ENCODE measurements around the gene CRYBB2. TPM values are rescaled to one million over a fixed set of nuclear protein-coding genes. Genes with fewer than 3 reads are reported as not detected.
"Not testable (repeated sequence)": the region's sequence is repeated elsewhere in the genome, so short reads cannot be mapped to it uniquely, and the experiment has no call there.

CRYBB2 gene
- total RNA-seq, 2 experiments from 2014 or later, result not detected

- Mint-ChIP-seq H3K36me3 (no peaks in the 10 kb centered on the region), H3K4me1 (ENCODE audit: low read depth) (no peaks in the 10 kb centered on the region), H3K27ac (no peak overlapping the region), H3K9me3 (no peaks in the 10 kb centered on the region), H3K4me3 (no peak overlapping the region), H3K27me3 (no peaks in the 10 kb centered on the region)
- DNase-seq, result no peak
- intact Hi-C loops (cut with micrococcal nuclease), result no loop called here
- ChIA-PET CTCF (interaction anchor here (0.8 to 3.1 kb wide), 24 partner anchors 8 to 230 kb away, joined by 3 to 24 read pairs (median 4); no protein-coding TSS in a partner anchor), POLR2A (no interaction called here)
Measured at GRCh38 chr22:25201557-25202273, 17.7 kb upstream of the CRYBB2 start.

DNA sequence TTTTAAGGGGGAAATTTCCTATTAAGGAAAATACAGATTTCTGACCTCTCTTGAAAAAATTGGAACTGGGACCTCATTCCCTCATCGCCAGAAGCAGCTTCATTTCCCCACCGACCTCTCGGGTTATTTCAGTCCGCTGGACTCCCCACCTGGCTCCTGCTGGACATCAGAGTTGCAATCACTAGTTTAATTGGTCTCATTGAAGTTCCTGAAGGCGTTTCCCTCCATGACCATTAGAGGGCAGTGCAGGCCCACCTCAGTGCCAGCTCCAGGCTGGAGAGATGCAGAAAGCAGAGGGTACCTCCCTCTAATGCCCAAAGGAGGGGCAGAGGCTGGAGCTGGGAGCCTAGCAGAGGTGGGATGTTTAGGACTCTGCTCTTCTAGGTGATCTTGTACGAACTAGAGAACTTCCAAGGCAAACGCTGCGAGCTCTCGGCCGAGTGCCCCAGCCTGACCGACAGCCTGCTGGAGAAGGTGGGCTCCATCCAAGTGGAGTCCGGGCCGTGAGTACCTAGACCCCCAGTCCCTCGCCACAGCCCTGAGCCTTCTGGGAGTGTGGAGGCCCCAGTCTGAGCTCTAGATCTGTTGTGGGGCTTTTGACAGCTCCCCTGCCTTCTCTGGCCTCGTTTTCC, 17.0 kb upstream of the CRYBB2 start:
- intact Hi-C loops (cut with micrococcal nuclease), result no loop called here
- DNase-seq, result peak; percentile 66
- ChIA-PET CTCF (interaction anchor here (0.8 to 3.1 kb wide), 24 partner anchors 9 to 570 kb away, joined by 3 to 24 read pairs (median 4); no protein-coding TSS in a partner anchor), POLR2A (no interaction called here)
- Mint-ChIP-seq H3K4me1 (ENCODE audit: low read depth) (no peaks in the 10 kb centered on the region), H3K4me3 (no peak overlapping the region), H3K9me3 (no peaks in the 10 kb centered on the region), H3K27me3 (no peaks in the 10 kb centered on the region), H3K27ac (no peak overlapping the region), H3K36me3 (no peaks in the 10 kb centered on the region)

- Mint-ChIP-seq H3K36me3 (no peaks in the 10 kb centered on the region), H3K9me3 (no peaks in the 10 kb centered on the region), H3K4me3 (no peak overlapping the region), H3K27me3 (no peaks in the 10 kb centered on the region), H3K4me1 (ENCODE audit: low read depth) (no peaks in the 10 kb centered on the region), H3K27ac (no peak overlapping the region)
- DNase-seq, result no peak
- CTCF ChIA-PET, result interaction anchor here (1.0 to 3.1 kb wide), 11 partner anchors 10 to 570 kb away, joined by 3 to 24 read pairs (median 9); no protein-coding TSS in a partner anchor
- POLR2A ChIA-PET, result no interaction called here
- intact Hi-C loops (cut with micrococcal nuclease), result no loop called here
Measured at GRCh38 chr22:25203082-25203481, 16.4 kb upstream of the CRYBB2 start.

- H3K27ac Mint-ChIP-seq; DNase-seq; H3K27me3 Mint-ChIP-seq; H3K4me3 Mint-ChIP-seq; H3K36me3 Mint-ChIP-seq; H3K9me3 Mint-ChIP-seq; intact Hi-C loops (cut with micrococcal nuclease); POLR2A ChIA-PET; H3K4me1 Mint-ChIP-seq (ENCODE audit: low read depth): not testable (repeated sequence)
- CTCF ChIA-PET, result interaction anchor here (1.4 kb wide), 1 partner anchor 129 kb away, joined by 4 read pairs; no protein-coding TSS in a partner anchor
Measured at GRCh38 chr22:25204547-25204946, 14.9 kb upstream of the CRYBB2 start.

GRCh38 chr22:25205847-25206246, 13.6 kb upstream of the CRYBB2 start:
- Mint-ChIP-seq H3K4me3 (no peak overlapping the region), H3K4me1 (ENCODE audit: low read depth) (no peaks in the 10 kb centered on the region), H3K9me3 (no peaks in the 10 kb centered on the region), H3K27ac (no peak overlapping the region), H3K27me3 (no peaks in the 10 kb centered on the region), H3K36me3 (no peaks in the 10 kb centered on the region)
- CTCF ChIA-PET, result no interaction called here
- intact Hi-C loops (cut with micrococcal nuclease), result no loop called here
- POLR2A ChIA-PET, result no interaction called here
- DNase-seq, result no peak

DNA sequence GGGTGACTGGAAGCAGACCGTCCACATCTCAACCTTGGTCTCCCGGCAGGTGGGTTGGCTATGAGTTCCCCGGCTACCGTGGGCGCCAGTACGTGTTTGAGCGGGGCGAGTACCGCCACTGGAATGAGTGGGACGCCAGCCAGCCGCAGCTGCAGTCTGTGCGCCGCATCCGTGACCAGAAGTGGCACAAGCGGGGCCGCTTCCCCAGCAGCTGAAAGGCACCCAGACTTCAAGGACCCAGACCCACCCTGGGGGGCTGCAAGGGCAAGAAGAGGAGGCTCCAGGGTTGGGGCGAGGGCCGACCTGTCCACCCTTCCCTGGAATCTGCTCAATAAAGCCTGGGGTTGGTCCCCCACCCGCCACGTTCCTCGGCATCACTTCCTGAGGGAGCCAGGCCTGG, 12.4 kb upstream of the CRYBB2 start:
- ChIA-PET POLR2A (no interaction called here), CTCF (no interaction called here)
- Mint-ChIP-seq H3K4me3 (no peak overlapping the region), H3K9me3 (no peaks in the 10 kb centered on the region), H3K36me3 (no peaks in the 10 kb centered on the region), H3K27me3 (no peaks in the 10 kb centered on the region), H3K4me1 (ENCODE audit: low read depth) (no peaks in the 10 kb centered on the region), H3K27ac (no peak overlapping the region)
- intact Hi-C loops (cut with micrococcal nuclease), result no loop called here
- no peak for DNase-seq

GRCh38 chr22:25207553-25208157, 11.8 kb upstream of the CRYBB2 start:
- no peaks in the 10 kb centered on the region for H3K4me1 Mint-ChIP-seq (ENCODE audit: low read depth)
- intact Hi-C loops (cut with micrococcal nuclease), result no loop called here
- no peak overlapping the region for H3K27ac Mint-ChIP-seq
- ChIA-PET POLR2A (no interaction called here), CTCF (no interaction called here)
- no peaks in the 10 kb centered on the region for H3K9me3 Mint-ChIP-seq
- no peak for DNase-seq
- peaks cover 2% of the 10 kb centered on the region for H3K27me3 Mint-ChIP-seq
- H3K36me3 Mint-ChIP-seq, result no peaks in the 10 kb centered on the region
- no peak overlapping the region for H3K4me3 Mint-ChIP-seq

DNA sequence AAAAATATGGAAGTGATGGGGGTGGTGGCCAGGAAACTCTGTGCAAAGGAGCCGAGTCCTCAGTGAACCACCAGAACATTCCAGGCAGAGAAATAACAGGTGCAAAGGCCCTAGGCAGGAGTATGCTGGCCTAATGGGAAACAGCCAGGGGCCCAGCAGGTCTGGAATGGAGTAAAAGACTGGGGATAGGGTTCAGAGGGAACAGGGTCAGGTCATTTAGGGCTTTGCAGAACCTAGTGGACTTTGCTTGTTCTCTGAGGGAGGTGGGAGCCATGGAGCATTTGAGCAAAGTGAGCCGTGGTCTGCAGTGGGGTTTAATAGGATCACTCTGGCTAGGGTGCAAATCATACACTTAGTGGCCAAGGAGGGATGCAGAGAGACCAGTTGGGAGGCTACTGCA, 11.1 kb upstream of the CRYBB2 start:
- H3K36me3 Mint-ChIP-seq, result no peaks in the 10 kb centered on the region
- no peak for DNase-seq
- ChIA-PET CTCF (no interaction called here), POLR2A (no interaction called here)
- H3K9me3 Mint-ChIP-seq, result no peaks in the 10 kb centered on the region
- intact Hi-C loops (cut with micrococcal nuclease), result no loop called here
- H3K4me1 Mint-ChIP-seq (ENCODE audit: low read depth), result no peaks in the 10 kb centered on the region
- no peak overlapping the region for H3K27ac Mint-ChIP-seq
- no peak overlapping the region for H3K4me3 Mint-ChIP-seq
- peaks cover 2% of the 10 kb centered on the region for H3K27me3 Mint-ChIP-seq

- Mint-ChIP-seq H3K9me3 (no peaks in the 10 kb centered on the region), H3K27ac (no peak overlapping the region), H3K36me3 (no peaks in the 10 kb centered on the region), H3K27me3 (peaks cover 2% of the 10 kb centered on the region), H3K4me3 (no peak overlapping the region), H3K4me1 (ENCODE audit: low read depth) (no peaks in the 10 kb centered on the region)
- DNase-seq, result no peak
- intact Hi-C loops (cut with micrococcal nuclease), result no loop called here
- ChIA-PET POLR2A (no interaction called here), CTCF (no interaction called here)
Measured at GRCh38 chr22:25208743-25209505, 10.5 kb upstream of the CRYBB2 start.

DNA sequence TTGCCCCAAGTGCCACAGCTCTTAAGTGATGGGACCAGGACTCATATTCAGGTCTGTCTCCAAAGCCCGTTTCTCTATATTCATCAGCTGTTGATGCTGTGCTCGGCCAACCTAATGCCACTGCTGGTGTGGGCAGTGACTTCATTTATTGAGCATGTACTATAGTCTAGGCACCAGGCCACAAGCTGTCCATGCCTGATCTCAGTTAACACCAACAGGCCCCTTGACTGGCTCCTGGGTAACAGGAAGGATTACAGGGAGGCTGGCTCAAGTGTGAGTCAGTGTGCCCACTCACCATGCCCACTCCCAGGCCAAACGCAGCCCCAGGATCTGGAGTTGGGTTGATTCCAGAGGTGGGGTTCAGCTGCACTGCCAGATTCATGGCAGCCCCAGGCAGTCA, 8.6 kb upstream of the CRYBB2 start:
- H3K27ac Mint-ChIP-seq, result no peak overlapping the region
- H3K36me3 Mint-ChIP-seq, result no peaks in the 10 kb centered on the region
- H3K9me3 Mint-ChIP-seq, result no peaks in the 10 kb centered on the region
- intact Hi-C loops (cut with micrococcal nuclease), result no loop called here
- H3K4me1 Mint-ChIP-seq (ENCODE audit: low read depth), result no peaks in the 10 kb centered on the region
- DNase-seq, result no peak
- POLR2A ChIA-PET, result no interaction called here
- H3K4me3 Mint-ChIP-seq, result no peak overlapping the region
- H3K27me3 Mint-ChIP-seq, result peaks cover 4% of the 10 kb centered on the region
- CTCF ChIA-PET, result no interaction called here

DNA sequence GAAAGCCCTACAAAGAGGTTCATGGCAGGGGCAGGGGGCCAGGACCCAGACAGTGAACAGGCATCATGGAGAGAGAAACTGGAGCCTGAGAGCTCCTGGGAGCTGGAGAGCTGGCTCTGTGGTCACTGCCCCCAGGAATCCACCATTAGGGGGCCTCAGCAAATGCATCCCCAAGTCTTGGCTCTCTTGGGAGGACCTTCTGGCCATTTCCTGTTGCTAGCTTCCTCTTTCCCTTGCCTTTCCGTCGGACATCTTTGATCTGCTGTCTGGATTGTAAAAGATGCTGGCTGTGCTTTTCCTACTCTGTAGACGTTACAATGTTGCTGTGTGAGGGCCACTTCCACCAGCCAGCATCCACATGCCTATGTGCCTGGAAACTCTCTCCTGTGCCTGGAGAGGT, 7.1 kb upstream of the CRYBB2 start:
- ChIA-PET CTCF (interaction anchor here (1.0 to 2.7 kb wide), 2 partner anchors 10 to 121 kb away, joined by 4 to 20 read pairs; no protein-coding TSS in a partner anchor), POLR2A (no interaction called here)
- Mint-ChIP-seq H3K9me3 (no peaks in the 10 kb centered on the region), H3K4me3 (no peak overlapping the region), H3K4me1 (ENCODE audit: low read depth) (no peaks in the 10 kb centered on the region), H3K27me3 (peaks cover 9% of the 10 kb centered on the region), H3K36me3 (no peaks in the 10 kb centered on the region), H3K27ac (no peak overlapping the region)
- DNase-seq, result no peak
- intact Hi-C loops (cut with micrococcal nuclease), result no loop called here

- no peak for DNase-seq
- intact Hi-C loops (cut with micrococcal nuclease), result no loop called here
- POLR2A ChIA-PET, result interaction anchor here (0.5 kb wide), 1 partner anchor 206 kb away, joined by 4 read pairs; no protein-coding TSS in a partner anchor
- H3K27me3 Mint-ChIP-seq, result peaks cover 9% of the 10 kb centered on the region
- no peaks in the 10 kb centered on the region for H3K4me1 Mint-ChIP-seq (ENCODE audit: low read depth)
- no peaks in the 10 kb centered on the region for H3K9me3 Mint-ChIP-seq
- H3K4me3 Mint-ChIP-seq, result no peak overlapping the region
- no peaks in the 10 kb centered on the region for H3K36me3 Mint-ChIP-seq
- H3K27ac Mint-ChIP-seq, result no peak overlapping the region
- CTCF ChIA-PET, result interaction anchor here (1.0 to 2.7 kb wide), 2 partner anchors 11 to 121 kb away, joined by 4 to 20 read pairs; no protein-coding TSS in a partner anchor
Measured at GRCh38 chr22:25213221-25213620, 6.2 kb upstream of the CRYBB2 start.

Measured in activated CD4-positive, alpha-beta memory T cell treated with anti-CD3 and anti-CD28 coated beads for 36 hours (primary cell).